Measurements from ENCODE around the gene CLDN11.

DNA sequence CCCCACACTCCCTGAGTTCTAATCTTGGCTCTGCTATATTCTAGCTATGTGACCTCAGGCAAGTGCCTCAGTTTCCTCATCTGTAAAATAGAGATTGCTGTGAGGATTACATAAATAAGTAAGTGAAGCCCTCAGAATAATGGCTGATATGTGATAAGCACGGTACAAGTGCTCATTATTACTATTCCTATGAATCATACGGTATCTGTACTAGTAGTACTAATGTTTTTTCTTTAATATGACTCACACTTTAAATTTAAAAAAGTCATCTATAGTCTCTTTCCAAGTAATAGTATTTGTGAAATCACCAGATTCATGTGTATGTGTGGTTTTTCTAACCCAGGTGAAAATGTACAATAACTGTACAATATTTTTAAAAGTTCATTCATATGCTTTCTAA is 58.7 kb downstream of the CLDN11 start:
- TF ChIP-seq, protein P1, sequence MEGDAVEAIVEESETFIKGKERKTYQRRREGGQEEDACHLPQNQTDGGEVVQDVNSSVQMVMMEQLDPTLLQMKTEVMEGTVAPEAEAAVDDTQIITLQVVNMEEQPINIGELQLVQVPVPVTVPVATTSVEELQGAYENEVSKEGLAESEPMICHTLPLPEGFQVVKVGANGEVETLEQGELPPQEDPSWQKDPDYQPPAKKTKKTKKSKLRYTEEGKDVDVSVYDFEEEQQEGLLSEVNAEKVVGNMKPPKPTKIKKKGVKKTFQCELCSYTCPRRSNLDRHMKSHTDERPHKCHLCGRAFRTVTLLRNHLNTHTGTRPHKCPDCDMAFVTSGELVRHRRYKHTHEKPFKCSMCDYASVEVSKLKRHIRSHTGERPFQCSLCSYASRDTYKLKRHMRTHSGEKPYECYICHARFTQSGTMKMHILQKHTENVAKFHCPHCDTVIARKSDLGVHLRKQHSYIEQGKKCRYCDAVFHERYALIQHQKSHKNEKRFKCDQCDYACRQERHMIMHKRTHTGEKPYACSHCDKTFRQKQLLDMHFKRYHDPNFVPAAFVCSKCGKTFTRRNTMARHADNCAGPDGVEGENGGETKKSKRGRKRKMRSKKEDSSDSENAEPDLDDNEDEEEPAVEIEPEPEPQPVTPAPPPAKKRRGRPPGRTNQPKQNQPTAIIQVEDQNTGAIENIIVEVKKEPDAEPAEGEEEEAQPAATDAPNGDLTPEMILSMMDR (IDR thresholded peaks at IDR 0.05) = no peak
- no peak for TF ChIP-seq EZH2 (IDR thresholded peaks at IDR 0.05)
